Anterior cingulate cortex (tissue), 58 donors: ENCODE results near the gene TAF4.

Experiments
- DNase-seq, 58 donors: peaks; one replicate each; lab custom pipeline; 2025; lab: John Stamatoyannopoulos, UW

TAF4 gene

DNA sequence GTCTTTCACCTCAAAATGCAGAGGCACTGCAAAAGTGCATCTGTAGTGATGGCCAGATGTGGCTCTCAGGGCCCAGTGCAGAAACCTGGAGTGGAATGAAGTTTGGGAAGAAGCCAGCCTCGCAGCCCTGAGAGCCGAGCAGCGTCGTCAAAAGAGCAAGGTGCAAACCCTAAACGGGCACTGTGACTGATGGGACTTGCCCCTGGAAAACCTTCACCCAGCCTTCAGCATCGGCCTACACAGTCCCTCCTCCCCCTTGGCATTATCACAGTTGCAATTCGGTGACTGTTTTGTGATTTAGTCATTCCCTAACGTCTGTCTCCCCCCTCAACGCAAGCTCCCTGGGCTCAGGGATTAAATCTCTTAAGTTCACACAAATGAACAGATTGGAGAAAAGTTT is 38.6 kb downstream of the TAF4 start:
- no peak for DNase-seq

DNA sequence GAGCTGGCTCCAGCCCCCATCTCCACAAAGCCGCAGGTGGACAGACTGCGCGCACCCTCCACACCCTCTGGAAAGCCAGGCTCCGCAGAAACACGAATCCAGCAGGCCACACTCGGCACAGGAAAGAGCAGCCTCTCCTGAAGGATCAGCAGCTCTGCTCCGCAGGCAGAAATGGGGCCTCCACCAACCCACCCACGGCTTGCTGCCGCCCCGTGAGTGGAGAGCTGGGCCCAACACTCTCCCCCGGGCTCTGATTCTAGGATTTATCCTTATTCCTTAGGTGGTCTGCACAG is 39.2 kb downstream of the TAF4 start:
- DNase-seq = no peak

DNA sequence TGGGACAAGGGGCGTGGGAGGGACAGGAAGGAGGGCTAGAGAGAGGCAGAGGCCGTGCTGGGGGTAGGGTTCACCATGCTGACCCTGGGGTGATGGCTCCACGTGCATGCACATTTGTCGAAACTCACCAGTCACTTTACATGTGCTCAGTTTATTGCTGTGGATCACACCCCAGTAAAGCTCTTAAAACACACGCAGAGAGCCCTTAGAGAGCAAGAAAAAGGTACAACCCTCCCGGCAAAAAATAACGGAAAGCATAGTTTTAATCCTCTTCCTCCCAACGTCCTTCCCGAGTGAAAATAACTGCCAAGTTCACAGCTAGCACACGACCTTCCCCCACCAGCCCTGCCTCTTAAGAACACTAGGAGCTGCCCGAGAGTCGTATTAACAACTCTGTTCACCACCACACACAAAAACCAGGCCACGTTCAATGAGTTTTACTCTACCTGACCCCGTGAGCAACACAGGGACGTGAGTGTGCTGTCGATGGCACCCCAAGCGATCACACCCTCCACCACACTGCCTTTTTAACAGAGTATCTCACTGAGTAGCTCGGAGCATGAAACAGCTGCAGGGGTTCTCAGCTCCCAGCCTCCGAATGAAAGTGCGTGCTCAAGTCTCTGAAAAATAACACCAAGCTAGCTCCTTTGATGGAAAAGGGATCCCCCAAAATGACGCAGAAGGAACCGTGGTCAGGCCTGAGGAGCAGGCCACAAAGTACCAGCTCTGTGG is 39.7 kb downstream of the TAF4 start:
- DNase-seq = peak in 7 of 58 donors; percentile 11 to 35 (median 20)

DNA sequence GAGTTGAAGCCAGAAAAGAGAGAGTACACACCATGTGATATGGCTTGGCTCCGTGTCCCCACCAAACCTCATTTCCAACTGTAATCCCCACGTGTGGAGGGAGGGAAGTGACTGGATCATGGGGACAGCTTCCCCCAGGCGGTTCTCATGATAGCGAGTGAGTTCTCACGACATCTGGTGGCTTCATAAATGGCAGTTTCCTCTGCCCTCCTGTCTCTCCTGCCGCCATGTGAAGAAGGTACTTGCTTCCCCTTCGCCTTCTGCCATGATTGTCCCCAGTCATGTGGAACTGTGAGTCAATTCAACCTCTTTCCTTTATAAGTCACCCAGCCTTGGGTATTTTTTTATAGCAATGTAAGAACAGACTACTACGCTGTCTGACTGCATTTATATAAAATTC is 40.3 kb downstream of the TAF4 start:
- DNase-seq = no peak

DNA sequence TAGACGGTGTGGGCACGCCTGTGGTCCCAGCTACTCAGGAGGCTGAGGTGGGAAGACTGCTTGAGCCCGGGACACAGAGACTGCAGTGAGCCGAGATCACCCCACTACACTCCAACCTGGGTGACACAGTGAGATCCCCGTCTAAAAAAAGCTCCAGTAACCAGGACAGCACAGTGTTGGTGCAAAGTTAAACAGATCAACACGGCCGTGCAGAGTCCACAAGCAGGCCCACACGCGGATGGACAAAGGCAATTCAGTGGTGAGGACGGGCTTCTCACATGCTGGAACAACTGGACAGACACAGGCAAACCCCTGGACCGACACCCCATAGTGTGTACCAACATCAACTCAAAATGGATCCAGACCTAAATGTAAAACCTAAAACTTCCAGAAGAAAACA is 41.7 kb downstream of the TAF4 start:
- DNase-seq = no peak

DNA sequence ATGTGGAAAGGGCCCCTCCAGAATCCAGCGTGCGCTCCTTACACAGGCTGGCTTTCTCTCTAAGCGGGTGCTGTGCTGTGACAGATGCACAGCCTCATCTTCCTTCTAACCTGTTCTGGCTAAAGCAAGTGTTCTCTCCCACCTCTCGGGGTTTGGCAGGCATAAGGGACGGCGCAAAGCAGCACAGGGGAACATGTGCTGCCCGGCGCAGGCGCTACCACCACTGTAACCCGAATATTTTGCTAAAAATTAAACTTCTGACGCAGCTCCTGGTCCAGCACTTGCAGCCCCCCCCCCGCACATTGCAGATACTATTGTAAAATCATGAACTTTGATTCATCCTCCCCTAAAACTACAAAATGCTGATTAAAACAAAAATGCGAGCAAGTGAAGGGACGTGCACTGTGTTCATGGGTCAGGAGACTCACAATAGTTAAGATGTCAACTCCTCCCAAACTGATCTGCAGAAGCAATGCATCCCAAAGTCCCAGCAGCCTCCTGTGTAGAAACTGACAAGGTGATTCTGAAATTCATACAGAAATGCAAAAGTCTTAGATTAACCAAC is 43.0 kb downstream of the TAF4 start:
- DNase-seq = no peak

DNA sequence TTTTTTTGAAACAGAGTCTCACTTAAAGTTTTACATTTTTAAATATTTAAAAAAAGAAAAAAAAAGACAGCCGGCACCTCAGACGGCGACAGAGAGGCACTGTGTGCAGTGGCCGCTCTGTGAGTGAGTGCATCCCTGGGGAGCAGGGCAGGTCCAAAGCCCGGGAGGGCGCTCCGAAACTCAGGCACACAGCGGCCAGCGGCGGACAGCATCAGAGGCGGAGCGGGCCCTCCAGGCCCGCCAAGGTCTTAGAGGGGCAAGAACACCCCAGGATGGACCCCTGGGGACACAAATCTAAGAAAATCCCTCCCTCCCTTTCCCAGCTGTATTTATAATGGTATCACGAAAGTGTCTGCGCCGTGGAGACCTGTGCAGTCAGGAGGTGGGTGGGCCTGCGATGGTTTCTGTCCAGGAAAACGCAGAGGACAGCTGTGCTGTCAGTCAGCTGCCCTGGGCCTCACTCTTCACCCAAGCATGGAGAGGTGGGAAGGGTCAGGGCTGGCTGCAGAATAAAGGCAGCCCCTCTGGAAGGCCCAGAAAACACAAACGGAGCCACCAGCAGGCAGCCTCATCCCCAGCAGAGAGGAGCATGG is 43.8 kb downstream of the TAF4 start:
- DNase-seq = no peak

DNA sequence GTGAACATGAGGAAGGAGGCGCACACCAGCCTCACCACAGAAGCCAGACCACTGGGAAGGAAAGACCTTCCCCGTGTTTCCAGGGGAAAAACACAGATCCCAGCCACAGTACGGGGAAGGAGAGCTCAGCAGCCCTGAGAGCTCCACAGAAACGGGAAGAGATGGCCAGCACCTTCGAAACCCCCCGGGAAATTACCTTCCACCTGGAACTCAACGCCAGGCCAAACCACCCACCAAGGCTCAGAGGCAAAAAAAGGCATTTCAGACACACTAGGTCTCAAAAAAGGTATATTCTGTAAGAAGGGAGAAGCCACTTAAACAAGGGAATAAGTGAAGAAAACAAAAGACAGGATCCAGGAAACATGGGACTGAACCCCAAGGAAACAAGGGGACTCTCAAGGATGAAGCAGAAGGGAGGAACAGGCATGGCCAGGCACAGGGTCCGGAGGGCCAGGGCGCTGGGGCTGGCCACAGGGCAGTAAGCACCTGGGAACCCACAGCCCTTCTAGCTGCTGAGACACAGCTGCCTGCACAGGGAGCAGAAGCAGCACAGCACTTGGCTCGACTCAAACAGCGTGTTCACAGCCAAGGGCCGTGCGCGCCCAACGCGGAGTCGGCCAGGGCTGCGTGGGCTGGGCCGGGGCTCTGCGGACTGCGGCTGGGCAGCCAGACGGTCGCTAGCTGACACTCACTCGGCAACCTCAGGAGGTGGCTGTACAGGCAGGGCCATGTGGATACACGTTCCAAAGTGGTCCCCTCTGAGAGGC is 44.6 kb downstream of the TAF4 start:
- DNase-seq = peak in 25 of 58 donors; percentile 5 to 58 (median 21)

DNA sequence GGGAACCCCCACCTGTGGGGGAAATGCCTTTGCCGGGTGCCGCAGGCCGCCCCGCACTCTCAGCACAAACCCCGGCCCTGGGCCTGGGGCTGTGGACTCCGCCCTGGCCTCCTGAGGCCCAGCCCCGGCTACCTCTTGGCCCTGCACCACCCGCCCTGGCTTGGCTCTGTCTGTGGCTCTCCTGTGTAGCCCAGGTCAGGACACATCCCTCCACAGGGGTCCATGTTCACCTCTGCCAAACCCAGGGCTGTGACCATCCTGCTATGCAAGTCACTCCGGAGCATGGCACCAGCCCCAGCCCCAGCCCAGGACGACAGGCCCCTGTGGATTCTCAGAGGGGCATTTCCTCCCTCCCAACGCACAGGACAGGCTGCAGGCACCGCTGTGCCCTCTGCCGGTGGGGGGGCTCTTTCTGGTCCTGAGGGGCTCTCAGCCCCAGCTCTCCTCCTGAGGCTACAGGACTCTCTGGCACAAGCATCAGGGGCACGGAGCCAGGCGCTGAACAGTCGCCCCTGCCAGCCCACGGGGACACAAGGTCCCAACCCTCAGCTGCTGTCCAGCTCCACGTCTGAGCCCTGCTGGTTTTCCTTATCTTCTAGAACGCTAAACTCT is 45.7 kb downstream of the TAF4 start:
- DNase-seq = peak in 11 of 58 donors; percentile 6 to 40 (median 18)

DNA sequence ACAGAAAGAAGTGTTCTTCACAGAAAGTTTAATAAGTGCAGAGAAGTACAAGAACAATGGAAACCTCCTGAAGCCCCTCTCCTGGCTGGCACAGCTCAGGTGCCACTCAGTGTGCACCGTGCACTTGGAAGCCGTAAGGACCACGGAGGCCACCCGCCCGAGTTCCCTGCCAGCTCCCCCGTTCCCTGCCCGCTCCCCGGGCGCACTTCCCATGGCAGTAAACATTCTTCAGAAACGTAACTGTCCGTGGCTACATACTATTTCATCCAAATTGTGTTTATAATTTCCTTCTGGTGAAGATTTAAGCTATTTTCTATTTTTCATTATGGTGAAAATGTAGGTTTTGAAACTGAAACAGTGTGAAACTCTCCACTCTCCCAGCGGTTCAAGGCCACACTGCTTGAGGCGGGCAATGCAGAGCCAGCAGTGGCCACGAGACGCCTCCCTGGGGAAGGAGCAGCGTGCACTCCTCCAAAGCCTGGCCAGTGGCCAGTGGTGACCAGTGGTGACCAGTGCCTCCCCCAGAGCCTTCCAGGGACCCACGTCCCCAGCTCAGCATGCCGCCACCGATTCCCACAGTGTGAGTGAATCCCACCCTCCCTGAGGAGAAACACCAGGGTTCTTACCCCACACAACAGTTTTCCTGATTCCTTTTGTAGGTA is 46.4 kb downstream of the TAF4 start:
- DNase-seq = peak in 1 of 58 donors; percentile 15

DNA sequence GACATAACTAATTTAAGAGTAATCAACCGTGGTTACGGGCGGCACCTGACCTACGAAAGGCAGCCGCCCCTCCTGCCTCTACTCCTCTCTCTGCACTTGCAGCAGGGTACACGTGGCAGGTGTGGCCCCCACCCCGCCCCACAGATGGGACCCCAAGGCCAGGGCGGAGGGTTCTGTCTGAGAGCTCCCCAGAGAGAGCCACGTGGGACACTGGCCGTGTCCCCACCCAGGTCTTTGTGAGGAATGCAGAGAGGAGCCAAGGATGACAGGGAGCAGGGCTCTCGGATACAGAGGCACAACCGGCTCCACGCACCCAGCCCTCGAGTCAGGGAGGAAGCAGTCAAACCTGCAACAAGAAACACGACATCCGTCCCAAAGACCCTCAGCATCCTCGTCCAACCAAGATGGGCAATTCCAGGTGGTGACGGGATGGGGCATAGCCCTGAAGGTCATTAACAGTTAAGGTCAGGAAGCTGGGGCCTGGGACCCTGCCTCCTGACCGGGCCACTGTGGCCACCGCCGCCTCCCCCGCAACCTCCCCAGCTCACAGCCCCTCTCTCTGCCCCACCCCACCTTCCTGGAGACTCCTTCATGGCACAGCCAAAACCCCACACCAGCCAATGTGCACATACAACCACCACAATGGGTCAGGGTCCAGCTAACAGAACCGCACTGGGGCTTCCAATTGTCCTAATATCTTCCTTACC is 47.1 kb downstream of the TAF4 start:
- no peak for DNase-seq

DNA sequence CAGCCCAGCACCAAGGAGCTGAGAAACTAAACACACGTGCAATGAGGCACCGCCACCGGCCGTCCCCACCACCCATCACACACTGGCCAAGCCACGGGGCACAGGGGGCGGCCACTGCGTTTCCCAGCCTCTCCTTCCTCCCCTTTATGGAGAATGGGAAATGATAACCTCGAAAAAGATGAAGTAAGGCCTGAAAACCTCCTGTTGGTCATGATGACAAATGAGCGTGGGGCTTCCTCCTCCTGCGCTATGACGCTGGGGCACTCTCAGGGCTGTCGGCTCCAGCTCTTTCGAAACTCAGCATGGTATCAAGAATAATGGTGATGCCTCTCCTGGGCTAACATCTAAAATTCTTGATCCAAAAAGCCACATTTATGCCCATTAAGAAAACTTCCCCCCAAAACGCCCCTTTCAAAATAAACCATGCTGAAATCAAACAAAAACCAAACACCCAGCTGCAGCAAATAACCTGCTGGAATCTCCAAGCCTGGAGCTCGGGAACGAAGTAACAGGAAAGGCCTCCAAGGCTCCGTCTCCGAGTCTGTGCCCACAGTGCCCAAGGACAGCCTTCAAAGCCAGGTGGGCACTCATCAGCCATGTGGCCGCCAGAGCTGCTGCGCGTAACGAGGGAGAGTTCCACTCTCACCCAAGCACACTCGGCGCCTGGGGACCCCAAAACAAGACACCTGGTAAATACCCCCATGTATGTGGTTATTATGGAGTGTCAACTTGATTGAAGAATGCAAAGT is 50.0 kb downstream of the TAF4 start:
- DNase-seq = no peak

DNA sequence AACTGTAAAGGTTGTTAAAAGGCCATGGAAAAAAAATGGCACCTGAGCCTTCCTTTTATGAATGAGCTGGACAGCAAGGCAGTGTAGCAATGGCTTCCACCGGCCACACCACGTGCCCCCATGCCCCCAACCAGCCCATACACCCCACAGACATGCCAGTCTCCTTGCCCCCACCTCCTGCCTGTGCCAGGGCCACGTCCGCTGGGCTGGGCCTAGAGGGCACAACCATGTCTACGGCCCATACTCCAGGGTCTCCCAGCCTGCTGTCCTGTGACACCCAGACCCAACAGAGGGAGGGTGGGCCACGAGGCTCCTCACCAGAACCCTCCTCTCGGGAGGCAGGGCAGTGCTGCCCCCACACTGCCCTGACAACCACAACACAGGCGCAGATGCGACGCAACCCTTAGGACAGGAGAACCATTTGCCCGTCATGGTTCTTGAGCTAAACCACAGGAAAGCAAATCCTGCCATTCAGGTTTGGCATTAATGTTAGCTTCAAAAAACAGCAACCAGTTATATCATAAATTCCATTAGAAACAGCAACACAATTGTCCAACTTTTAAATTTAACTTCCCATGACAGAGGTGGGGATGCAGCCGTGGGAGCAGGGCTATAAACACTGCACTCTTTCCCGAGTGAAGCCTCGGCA is 50.7 kb downstream of the TAF4 start:
- DNase-seq = no peak

DNA sequence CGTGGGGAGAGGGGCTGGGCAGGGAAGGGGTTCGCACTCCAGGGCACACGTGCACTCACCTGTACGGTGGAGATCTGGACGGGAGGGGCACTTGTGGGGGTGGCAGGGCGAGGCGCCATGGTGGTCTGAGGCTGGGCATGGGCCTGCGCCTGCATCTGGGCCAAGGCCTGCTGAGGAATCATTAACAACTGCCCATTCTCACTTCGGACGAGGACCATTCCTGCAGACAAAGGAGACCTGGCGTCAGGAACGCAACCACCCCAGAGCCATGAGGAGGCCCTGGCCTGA is 51.2 kb downstream of the TAF4 start:
- no peak for DNase-seq

DNA sequence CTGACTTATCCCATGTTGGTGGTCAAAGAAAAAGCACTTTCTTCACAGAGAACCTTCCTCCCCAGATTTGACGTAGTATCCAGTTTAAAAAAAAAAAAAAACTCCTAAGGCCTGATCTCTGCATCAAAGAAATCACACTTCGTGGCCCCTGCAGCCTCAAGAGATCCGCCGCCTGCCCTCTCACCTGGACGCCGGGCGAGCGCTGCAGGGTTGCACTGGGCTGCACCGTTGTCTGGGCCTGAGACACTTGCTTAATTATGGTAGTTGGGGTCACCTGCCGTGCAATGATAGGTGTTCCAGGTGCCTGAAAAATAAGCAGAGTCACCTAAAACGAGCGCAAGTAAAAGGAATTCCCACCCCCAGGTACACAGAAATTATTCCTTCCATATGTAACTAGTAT is 53.0 kb downstream of the TAF4 start:
- no peak for DNase-seq

DNA sequence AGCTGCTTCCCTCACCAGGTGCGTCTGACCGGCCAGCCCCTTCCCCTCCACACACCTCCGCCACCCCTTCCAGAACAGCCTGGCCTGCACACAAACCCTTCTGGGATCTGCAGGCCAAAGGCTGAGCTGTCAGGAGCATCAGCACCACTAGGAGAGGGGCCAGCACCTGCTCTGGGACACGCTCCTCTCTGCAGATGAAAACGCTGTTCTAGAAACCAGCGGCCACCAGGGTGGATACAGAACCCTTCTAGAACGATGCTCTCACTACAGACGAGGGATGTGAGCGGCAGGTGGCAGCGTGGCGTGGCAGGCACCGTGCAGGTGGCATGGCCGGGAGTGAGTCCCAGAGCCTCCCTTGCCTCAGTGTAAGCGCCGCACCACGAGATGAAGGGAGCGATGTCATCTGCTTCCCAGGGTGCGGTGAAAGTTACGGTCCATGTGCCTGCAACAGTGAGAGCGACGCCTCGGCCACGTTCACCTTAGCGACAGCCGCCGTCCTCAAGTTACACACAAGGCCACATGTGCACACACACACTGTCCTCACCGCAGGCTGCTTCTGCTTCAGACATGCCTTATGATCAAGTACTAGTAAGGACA is 53.6 kb downstream of the TAF4 start:
- no peak for DNase-seq

DNA sequence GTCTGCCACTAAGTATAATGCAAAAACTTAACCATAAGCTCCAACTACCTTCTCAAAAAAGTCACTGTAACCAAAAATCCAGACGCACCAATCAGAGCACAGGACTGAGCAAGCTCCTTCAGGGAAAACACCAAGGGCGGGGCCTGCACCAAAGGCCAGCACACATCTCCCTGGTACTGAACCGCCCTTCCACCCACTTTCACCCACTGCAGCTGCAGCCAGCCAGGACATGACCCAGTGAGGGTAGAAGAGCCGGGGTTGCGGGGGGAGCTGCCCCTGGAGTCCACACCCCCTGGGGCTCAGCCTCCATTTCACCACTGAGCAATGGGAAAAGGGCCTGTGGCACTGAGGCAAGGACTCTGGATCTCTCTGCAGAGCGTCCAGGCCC is 54.3 kb downstream of the TAF4 start:
- DNase-seq = no peak
